NCI-H345 treated with DMSO at 0.1 percent for 48 hours (cell line): ENCODE data around the gene MSN.
"Not testable (repeated sequence)": the region's sequence is repeated elsewhere in the genome, so short reads cannot be mapped to it uniquely, and the experiment has no call there.

ENCODE experiments used
- DNase-seq: peaks from one replicate; lab custom pipeline; 2025; ENCODE audit not compliant: unreplicated experiment; lab: John Stamatoyannopoulos, UW

Gene MSN

GRCh38 chrX:65712005-65712806 lies 44.8 kb downstream of the MSN start:
- no peak for DNase-seq

GRCh38 chrX:65718538-65718937 lies 51.1 kb downstream of the MSN start:
- DNase-seq, result no peak

GRCh38 chrX:65720381-65720964 lies 53.0 kb downstream of the MSN start:
- DNase-seq, result no peak

GRCh38 chrX:65723706-65724105 lies 56.3 kb downstream of the MSN start:
- DNase-seq, result no peak

GRCh38 chrX:65726715-65727114 lies 59.3 kb downstream of the MSN start:
- no peak for DNase-seq

GRCh38 chrX:65731684-65732289 lies 64.3 kb downstream of the MSN start:
- no peak for DNase-seq

GRCh38 chrX:65740909-65741308 lies 73.5 kb downstream of the MSN start:
- DNase-seq, result no peak

GRCh38 chrX:65741823-65742222 lies 74.4 kb downstream of the MSN start:
- DNase-seq, result no peak

GRCh38 chrX:65744965-65745364 lies 77.5 kb downstream of the MSN start:
- no peak for DNase-seq

GRCh38 chrX:65745427-65745826 lies 78.0 kb downstream of the MSN start:
- DNase-seq, result no peak

GRCh38 chrX:65745992-65746391 lies 78.5 kb downstream of the MSN start:
- no peak for DNase-seq

- no peak for DNase-seq
Measured at GRCh38 chrX:65750674-65751469, 83.4 kb downstream of the MSN start.

- no peak for DNase-seq
Measured at GRCh38 chrX:65751519-65751918, 84.1 kb downstream of the MSN start.

- DNase-seq, result no peak
Measured at GRCh38 chrX:65752294-65752693, 84.8 kb downstream of the MSN start.

GRCh38 chrX:65755786-65756185 lies 88.3 kb downstream of the MSN start:
- no peak for DNase-seq

GRCh38 chrX:65757943-65758342 lies 90.5 kb downstream of the MSN start:
- DNase-seq, result no peak

- no peak for DNase-seq
Measured at GRCh38 chrX:65758505-65758904, 91.1 kb downstream of the MSN start.

GRCh38 chrX:65759525-65759924 lies 92.1 kb downstream of the MSN start:
- DNase-seq, result not testable (repeated sequence)

- DNase-seq, result no peak
Measured at GRCh38 chrX:65769564-65770292, 102.3 kb downstream of the MSN start.

- DNase-seq, result no peak
Measured at GRCh38 chrX:65772842-65773241, 105.4 kb downstream of the MSN start.

GRCh38 chrX:65781845-65782244 lies 114.4 kb downstream of the MSN start:
- DNase-seq, result no peak
